Stimulated activated CD8-positive, alpha-beta memory T cell treated with anti-CD3 and anti-CD28 coated beads, Interleukin-4, amount 100 ng/mL, for 4 hours (primary cell): ENCODE measurements around the gene MAP3K14.

Experiments
- DNase-seq, 2 donors: peaks; one replicate each; pipeline ENCODE4 v3.0.0-alpha.2; 2020; ENCODE audit warnings: low read depth in 2 of 2, low spot score in 1 of 2

The MAP3K14 gene

DNA sequence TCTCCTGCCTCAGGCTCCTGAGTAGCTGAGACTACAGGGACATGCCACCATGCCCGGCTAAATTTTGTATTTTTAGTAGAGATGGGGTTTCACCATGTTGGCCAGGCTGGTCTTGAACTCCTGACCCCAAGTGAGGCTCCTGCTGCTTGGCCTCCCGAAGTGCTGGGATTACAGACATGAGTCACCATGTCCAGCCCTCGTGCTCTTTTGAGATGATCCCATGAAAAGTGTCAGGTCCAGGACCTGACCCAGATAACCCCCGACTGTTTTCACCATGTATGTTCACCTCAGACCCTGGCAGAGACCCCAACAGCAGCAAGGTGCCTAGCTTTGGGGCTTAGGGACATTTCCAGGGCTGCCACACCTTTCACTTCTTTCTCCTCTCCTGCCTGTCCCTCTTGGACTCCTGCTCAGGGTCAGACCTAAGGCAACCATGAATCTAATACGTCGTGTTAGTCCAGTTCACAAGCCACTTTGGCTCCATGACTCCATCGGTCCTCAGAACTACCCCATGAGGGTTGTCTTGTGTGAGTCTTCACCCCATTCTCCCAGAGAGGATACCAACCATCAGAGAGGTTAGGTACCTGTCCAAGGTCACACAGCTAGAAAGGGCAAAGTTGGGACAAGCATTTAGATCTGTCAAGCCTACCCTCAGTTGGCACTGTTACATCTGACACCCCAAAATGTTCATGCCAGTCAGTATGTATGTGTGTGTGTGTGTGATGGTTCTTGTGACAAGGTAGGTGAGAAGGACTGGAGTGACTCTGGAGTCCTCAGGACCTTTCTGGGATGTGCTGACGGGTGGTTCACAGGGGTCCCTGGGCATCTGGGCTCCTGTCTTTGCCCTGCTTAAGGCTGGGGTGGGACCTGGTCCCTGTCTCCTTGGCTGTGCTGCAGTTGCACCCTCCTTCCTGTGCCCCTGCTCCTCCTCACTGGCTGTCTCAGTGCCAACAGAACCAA is 23.1 kb upstream of the MAP3K14 start:
- no peak for DNase-seq

DNA sequence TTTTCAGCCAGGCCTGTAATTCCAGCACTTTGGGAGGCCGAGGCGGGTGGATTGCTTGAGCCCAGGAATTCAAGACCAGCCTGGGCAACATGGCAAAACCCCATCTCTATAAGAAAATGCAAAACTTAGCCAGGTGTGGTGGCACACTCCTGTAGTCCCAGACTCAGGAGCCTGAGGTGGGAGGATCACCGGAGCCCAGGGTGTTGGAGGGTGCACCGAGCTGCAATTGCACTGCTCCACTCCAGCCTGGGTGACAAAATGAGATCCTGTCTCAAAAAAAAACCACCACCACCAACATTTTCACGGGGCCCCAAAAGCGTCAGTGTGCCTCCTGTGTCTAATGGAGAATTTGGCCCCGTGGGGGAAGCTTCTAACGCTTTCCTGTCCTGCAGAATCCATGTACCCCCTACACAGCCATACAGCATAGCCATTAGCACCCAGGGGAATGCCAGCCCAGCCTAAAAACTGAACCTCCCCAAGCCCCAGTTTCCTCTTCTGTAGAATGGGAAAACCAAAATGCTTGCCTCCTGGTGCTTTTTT is 22.2 kb upstream of the MAP3K14 start:
- DNase-seq, result no peak

DNA sequence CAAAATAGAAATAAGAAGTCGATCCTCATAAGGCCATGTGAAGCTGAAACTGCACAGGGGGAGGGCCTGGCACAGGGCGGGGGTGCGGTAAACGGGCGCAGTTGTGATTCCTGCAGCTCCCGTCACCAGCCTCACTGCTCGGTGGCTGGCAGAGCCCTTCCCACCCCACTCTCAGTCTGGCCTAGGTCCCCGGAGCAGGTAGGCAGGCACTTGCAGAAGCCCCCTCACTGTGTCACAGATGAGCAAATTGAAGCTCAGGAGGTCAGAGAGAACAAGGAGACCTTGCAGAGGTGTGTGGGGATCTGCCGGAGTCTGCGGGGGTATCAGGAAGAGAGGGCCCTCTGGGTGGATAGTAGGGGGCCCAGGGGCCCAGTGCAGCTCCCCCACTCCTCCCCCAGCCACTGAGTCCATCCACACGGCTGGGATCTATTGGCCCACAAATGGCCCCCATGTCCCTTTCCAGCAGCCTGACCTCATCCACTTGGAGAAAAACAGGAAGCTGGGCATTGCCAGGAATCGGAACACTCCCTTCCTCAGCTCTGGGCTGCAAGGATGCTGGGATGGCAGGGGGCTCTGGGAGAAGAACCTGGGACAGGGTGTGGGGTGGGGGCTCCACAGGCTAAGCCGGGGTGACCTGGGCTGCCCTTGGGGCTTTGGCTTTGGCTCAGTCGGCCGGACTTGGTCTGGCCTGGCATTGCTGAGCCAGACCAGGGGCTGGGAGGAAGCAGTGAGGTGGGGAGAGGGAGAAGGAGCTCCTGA is 21.4 kb upstream of the MAP3K14 start:
- DNase-seq, result no peak

DNA sequence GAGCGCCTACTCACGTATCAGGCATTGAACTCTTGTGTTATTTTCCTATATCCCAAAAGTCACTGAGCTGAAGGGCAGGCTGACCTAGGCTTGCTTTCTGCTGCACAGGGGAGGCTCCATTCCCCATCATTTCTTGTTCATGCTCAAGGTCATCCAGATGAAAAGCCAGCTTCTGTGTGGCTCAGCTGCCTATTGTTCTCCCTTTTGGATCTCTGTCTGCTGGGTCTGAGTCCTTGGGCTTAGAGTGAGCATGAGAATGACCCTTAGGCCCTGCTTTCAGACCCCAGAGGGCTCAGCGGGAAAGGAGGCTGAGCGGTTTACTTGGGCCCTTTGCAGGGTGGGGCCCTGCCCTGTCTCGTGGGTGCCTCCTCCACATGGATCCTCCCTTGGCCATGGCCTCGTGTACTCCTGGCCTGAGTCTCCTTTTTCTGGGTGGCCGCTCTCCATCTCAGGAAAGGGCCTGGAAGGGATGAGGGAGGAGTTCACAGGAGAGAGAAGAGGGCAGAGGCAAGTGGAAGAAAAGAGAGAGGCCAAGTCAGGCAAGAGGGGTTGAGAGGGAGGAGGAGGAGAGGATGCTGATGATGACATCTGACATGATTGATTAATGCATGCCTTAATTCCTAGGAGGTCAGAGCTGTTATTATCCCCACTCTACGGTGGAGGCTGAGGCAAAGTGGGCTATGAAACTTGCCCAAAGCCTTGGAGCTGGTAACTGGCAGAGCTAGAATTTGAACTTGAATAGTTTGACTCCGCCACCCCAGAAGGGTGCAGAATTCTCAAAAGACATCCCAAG is 19.8 kb upstream of the MAP3K14 start:
- DNase-seq, result no peak

DNA sequence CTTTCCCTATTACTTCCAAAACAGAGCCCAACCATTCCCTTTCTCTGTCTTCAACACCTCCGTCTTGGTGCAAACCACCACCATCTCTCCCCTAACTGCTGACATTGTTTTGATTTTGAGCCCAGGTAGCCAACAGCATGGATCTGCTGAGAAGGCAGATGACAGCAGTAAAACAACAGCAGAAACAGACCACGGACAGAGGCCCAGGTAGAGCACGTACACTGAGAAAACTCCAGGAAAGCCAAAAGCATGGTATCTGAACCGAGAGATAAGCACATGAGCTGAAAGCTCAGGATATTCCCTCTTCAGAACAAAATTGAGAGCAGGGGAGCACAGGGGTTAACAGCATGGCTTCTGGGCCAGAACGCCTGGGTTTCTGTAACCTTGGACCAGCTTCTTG is 18.9 kb upstream of the MAP3K14 start:
- DNase-seq, result no peak

DNA sequence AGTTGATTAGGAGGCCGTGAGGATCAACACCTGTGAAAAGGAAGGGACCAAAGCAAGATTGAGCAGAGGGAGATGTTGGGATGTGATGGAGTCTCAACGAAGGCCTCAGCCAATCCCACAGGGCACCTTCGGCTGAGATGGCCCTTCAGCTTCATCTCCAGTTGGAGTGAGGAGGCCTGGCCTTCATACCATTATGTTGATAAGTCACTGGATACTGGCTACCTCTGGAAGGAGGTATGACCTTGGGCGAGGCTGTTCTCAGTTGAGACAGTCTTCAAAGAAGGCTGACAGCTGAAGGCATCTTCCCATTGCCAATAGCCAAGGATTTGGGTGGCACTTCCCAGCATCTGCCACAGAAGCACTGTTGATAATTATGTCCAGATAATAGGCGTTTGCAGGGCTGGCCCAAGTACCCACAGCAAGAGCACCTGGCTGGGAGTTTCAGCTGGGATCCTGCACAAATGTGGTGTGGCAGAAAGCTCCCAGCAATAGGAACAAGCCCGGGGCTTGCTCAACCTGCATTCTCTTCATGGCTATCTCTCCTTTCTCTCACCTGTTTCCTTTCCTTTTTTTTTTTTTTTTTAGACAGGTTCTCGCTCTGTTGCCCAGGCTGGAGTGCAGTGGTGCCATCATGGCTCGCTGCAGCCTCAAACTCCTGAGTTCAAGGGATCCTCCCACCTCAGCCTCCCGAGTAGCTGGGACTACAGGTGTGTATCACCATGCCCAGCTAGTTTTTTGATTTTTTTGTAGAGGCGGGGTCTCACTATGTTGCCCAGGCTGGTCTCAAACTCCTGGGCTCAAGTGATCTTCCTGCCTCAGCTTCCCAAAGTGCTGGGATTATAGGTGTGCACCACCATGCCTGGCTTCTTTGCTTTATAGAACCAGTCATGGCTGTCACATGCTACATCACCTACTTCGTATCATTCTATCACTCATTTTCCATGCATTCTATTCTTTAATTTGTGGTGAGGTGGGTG is 18.2 kb upstream of the MAP3K14 start:
- DNase-seq, result no peak

DNA sequence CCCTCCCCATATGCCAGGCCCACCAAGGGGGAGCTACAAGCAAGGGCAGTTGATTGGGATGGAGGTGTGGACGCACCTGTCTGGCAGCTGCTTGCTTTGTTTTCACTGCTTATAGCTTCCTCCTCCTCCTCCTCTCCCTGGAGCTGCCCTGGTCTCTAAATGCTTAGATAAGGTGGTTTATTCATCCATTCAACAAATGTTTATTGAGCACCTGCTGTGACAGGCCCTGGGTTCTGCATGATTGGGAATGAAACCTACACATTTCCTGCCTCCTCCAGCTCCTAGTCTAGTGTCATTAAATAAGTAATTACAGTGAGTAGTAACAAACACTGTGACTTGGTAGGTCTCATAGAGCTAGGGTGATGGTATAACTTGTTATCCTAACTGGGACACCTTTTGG is 17.4 kb upstream of the MAP3K14 start:
- DNase-seq, result no peak

DNA sequence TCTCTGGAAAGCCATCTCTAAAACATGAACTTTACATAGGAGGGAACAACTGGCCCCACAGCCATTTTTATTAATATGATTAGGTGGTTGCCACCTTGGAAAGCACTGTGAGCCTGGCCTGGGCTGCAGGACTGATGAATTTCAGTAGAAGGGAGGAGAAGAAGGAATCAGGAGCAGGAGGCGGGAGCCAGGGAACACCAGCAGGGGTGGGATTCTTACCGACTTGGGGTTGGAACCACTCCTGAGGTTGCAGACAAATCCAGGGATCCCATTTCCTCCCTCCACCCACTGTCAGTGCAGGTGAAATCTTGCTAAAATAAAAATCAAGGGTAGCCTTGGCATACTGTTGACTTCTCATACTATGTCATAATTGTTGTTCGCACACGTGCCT is 16.9 kb upstream of the MAP3K14 start:
- DNase-seq, result no peak

DNA sequence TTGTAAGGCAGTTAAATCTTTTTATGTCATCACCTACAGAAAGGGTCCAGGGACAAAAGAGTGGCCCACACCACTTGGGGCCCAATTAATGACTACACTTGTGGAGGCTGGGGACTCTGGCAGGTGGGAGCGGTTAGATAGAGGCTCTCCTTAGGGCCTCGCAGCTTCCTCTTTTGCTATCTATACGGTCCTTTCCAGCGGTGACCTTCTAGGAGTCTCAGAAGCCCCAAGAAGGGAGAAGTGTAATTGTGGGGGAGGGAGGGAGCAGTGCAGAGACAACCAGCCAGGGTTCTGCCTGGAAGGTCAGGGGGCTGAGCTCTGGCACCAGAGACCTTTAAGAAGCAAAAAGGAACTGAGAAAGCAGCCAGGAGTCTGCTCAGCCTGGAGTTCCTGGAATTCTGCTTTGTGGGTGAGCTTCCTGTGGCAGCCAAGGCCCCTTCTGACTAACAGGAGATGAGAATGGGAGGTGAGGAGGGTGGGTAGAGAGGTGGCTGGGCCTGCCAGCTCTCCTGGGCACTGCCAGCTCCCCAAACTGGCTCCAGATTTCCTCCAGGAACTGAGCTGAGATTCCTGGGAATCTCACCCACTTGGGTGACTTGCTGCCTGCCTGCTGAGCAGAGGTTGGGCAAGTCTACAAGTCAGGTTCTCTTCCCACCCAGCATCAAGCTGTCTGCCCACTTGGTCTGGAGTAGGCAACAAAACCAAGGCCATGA is 16.3 kb upstream of the MAP3K14 start:
- DNase-seq, result no peak

DNA sequence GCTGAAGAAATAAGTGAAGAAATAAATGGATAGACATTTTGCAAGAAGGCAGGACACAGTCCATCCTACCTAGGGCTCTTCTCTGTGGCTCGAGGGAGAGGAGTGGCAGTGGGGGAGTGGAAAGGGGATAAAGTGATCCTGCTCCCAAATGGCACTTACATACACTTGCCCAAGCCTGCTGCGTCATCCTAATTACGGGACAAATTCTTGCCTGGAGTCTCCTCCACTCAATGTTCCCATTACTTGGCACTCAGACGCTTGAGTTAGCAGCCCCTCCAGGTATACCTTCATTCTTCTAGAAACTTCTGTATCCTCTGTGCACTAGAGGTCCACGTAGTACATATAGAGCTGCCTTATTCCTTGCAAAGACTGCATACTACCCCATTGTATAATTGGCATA is 15.7 kb upstream of the MAP3K14 start:
- DNase-seq, result no peak

DNA sequence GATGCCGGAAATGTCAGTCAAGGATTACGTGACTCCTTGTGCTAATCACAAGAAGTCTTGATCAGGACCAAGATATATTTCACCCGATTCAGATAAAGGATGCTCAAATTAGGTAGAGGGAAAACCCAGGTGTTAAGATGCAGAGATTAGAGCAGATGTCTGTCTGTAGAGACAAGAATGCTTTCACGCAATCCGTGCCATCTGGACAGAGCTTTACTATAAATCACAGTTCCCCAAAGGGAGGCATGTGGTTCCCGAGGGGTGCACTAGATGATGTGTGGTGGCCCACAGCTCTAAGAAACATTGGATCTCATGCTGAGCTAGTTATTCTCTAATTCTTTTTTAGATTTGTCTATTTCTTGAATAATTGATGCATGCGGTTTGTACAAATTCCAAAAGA is 9.8 kb upstream of the MAP3K14 start:
- DNase-seq, result no peak

DNA sequence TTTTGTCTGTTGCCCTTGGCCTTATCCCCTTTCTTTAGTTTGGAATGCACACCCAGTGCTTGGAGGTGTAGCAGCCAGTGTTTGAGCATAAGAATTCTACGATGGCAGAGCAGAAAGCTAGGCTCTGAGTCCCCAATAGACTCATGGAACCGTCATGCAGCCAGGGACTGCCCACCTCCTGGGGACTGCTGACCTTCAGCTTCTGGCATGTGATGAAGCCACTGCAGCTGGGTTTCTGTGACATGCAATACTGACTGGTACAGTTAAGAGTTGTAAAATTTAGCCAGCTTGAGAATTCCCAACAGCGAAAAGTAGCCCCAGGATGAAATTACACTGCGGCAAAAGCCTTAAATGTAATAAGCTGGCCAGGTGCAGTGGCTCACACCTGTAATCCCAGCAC is 9.0 kb upstream of the MAP3K14 start:
- DNase-seq, result no peak

DNA sequence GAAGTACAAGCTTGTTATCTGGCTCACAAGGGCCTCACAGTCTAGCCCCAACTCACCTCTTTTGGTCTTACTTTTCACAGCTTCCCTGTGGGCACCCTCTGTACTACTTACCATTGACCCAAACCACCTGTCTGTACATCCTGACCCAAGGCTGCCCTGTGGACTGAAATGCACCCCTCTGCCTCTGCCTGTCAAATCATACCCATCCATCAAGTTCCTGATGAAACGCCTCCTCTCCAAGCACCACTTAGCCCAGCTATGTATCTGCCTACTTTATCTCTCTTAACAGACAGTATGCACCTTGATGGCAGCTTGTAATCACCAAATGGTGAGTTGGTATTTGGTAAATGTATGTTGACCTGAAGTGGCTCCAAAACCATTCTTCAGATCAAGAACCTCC is 7.5 kb upstream of the MAP3K14 start:
- no peak for DNase-seq

DNA sequence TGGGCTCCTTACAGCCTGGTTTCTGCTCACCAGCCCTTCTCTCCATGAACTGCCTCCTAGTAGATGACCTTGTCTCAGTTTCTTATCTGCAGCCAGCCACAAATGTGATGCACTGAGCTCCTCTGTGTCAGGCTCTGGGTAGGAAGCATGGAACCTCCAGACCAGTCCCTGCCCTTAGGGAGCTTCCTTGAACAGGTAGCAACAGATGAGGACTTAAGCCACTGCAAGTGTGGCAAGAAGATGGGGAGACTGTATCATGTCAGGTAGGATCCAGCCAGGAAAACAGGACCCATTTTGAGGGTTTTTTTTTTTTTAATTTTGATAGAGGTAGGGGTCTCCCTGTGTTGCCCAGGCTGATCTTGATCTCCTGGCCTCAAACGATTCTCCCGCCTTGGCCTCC is 5.3 kb upstream of the MAP3K14 start:
- no peak for DNase-seq

DNA sequence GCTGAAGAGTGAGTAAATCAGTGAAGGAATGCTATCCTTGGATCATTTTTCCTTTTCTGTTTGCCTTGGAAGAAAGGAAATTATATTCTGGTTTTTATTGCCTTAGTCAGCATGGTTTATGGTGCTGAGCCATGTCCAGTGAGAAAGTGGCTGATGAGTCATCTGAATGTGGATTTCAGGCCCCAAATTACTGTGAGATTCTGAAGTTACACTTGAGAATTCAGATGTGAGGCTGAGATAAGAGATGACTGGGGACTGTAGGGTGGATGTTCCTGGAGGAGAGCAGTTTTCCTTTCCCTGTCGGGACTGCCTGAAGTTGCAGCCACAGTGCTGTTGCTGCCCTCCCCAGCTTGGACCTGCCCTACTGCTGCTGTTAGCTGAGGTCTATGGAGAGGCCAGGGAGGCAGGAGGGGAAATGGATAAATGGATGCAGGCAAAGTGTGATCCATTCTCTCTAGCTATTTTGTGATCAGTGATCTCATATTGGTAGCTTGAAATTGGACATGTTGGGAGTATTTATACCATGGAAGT is 4.2 kb upstream of the MAP3K14 start:
- DNase-seq, result no peak

DNA sequence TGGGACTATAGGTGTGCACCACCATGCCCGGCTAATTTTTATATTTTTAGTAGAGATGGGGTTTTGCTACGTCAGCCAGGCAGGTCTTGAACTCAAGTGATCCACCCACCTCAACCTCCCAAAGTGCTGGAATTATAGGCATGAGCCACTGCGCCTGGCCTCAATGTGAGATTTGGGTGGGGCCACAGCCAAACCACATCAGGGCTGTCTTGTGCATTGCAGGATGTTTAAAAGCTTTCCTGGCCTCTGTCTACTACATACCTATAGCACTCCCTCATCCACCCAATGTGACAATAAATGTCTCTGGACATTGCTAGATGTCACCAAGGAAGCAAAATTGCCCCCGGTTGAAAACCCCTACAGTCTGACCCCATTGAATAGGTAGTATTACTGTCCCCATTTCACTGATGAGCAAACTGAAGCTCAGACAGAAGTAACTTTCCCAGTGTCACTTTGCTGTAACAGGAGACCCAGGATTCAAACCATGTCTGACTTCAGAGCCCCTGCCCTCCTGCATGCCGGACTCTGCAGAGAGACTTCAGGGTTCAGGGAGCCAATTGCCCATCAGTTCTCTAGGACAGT is 3.6 kb upstream of the MAP3K14 start:
- DNase-seq, result no peak

DNA sequence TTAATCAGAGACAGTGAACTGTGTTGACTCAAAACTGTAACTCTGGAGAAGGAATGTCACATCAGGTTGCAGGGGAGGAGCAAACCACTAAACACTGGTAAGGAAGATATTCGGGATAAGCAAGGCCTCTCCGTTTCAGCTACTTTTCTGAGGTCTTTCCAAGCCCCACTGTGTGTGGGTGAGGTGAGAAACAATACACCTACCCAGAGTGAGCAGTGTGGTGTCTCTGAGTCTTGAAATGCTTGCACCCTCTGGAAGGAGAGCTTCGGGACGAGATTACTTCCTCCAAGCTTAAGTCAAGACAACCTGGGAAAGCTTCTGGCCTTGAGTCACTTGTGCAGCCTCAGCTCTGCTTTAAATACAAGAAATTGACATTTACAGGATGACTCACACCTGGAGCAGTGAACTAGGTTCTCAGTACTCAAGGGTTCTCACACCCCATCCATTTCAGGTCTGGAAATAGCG is 2.5 kb upstream of the MAP3K14 start:
- no peak for DNase-seq

DNA sequence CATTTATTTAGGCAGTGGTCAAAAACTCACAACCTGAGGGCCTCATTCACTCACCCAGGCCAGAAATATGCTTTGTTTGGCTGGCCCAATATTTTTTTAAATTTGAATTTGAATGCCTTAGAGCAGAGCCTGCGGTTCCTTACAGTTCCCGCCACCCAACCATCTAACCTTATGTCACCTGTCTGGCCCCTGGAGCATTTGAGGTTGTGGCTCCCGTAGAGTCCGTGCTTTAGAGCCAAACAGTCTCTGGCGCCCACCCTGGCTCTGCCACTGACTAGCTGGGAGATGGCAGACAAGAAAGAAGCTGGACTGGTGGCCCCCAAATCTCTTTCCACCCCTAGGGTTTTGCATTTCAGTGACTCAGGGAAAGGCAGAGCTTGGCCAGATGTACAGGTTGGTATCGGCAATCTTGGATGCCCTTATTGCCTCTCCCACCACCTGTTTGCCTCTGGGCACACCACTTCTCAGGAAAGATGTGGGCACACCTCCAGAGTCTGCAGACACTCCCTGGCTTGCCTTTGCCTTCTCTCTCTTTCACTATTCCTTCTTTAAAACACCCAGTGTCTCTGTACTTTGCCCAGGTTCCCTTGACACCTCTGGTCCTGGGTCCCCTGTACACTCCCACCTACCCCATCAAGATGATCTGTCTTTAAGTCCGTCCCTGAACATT is 1.9 kb upstream of the MAP3K14 start:
- no peak for DNase-seq
